Stimulated activated CD4-positive, alpha-beta T cell treated with anti-CD3 and anti-CD28 coated beads, Interleukin-15, amount 100 ng/mL, for 1 hour (primary cell): ENCODE results near the gene GRIA1.
"Not testable (repeated sequence)": the region's sequence is repeated elsewhere in the genome, so short reads cannot be mapped to it uniquely, and the experiment has no call there.

Source experiments
- DNase-seq, 2 donors: peaks; one replicate each; pipeline ENCODE4 v3.0.0-alpha.2; 2020; ENCODE audit warnings: low read depth in 1 of 2, low spot score in 1 of 2

GRIA1 gene

GRCh38 chr5:153713943-153714342 is 223.5 kb downstream of the GRIA1 start:
- DNase-seq: no peak

DNA sequence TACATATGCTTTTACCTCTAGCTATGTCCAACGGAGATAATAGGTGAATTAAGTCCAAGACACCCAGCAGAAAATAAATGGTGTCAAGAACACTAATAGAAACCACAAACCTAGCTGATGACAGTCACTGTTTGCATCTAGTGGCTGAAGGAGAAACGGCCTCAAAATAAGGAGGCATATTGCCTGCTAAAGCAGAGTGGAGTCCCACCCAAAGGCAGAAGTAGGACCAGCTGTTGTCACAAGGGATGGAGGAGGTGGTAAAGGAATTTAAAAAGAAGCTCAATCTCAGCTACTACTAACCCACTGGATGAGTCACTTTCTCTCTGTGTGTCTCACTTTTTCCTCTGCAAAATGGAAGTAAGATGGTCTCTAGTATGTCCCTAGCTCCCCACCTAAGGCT is 224.3 kb downstream of the GRIA1 start:
- no peak for DNase-seq

GRCh38 chr5:153717287-153717686 is 226.8 kb downstream of the GRIA1 start:
- DNase-seq: no peak

DNA sequence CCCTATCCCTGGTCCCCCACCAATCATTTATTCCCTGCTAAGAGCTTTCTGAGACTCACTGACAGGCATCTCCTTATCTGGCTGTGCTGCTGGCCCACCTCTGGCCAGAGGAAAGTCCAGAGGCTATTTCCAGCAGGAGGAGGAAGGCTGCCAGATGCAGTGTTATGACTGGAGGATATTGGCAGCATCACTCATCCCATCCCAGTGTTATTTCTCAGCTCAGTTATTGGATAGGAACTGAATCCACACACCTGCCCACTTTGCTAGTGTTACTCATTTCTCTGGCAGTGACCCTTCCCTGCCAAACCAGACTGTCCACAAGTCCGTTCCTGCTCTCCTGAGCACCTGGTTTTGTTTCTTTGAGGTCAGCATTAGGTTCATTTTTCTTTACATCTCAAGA is 228.2 kb downstream of the GRIA1 start:
- no peak for DNase-seq

DNA sequence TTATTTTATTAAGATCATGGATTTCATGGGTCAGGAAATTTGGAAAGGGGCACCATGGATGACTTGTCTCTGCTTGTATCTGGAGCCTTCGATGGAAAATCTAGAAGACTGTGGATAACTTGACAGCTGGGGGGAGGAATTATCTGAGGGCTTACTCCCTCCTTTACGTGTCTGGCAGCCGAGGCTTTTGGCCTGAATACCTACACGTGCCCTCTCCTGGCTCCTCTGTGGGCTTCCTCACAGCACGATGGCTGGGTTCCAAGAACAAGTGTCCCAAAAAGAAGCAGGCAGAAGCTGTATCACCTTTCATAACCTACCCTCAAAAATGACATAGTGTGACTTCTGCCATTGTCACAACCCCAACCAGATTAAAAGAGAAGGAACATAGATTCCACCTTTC is 228.9 kb downstream of the GRIA1 start:
- no peak for DNase-seq

- not testable (repeated sequence) for DNase-seq
These were observed 232.6 kb downstream of the GRIA1 start for GRCh38 chr5:153723022-153723610.

- DNase-seq: no peak
These were observed 251.6 kb downstream of the GRIA1 start for GRCh38 chr5:153742060-153742459.

DNA sequence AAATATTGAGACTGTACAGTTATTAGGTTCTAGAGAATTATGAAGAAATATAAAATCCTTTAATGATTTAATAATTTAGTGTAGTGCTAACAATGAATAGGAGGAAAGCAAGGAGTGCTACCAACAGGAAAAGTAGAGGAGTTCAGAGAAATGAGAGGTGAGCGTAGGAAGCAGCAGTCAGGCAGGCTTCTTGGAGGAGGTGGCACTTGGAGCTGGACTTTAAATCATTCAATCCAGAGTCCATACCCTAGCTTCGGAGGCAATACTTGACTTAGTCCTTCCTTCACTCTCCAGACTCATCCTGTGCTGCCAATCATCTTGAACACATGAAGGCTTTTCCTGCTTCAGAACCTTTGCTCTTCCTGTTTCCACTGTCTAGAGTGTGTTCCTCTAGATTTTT is 254.3 kb downstream of the GRIA1 start:
- no peak for DNase-seq

- DNase-seq: no peak
These were observed 255.4 kb downstream of the GRIA1 start for GRCh38 chr5:153745778-153746395.

- DNase-seq: no peak
These were observed 256.0 kb downstream of the GRIA1 start for GRCh38 chr5:153746440-153746839.

- no peak for DNase-seq
These were observed 258.4 kb downstream of the GRIA1 start for GRCh38 chr5:153748823-153749222.

- DNase-seq: no peak
These were observed 259.5 kb downstream of the GRIA1 start for GRCh38 chr5:153749960-153750359.

GRCh38 chr5:153751251-153751650 is 260.8 kb downstream of the GRIA1 start:
- no peak for DNase-seq

DNA sequence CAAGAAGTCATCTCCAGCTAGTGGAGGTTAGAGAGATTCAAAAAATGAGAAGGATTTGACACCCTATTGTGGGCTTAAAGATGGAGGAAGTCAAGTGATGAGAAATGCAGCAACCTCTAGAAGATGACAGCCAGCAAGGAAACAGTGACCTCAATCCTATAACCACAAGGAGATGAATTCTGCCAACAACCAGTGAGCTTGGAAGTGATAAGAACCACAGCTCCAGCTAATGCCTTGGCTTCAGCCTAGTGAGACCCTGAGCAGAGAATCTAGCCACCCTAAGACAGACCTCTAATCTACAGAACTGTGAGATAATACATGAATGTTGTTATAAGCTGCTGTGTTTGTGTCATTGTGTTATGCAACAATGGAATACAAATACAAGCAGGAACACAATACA is 262.4 kb downstream of the GRIA1 start:
- no peak for DNase-seq

GRCh38 chr5:153753645-153754432 is 263.4 kb downstream of the GRIA1 start:
- no peak for DNase-seq

- no peak for DNase-seq
These were observed 265.5 kb downstream of the GRIA1 start for GRCh38 chr5:153755913-153756500.

DNA sequence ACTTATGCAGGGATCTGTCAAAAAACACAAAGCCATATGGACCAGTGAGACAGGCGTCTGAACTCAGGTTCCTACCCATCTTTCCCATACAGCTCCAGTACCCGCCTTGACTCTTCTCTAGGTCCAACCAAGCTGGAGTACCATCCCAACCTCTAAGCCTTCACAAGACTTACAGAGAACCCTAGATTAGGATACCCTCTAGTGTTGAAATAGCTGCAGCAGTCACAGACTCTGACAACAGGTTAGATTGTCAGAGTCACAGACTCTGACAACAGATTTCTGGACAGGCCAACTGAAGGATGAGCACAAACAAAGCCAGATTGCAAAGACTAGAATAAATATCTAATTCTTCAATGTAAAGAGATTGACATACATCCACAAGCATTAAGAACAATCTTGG is 266.1 kb downstream of the GRIA1 start:
- no peak for DNase-seq

DNA sequence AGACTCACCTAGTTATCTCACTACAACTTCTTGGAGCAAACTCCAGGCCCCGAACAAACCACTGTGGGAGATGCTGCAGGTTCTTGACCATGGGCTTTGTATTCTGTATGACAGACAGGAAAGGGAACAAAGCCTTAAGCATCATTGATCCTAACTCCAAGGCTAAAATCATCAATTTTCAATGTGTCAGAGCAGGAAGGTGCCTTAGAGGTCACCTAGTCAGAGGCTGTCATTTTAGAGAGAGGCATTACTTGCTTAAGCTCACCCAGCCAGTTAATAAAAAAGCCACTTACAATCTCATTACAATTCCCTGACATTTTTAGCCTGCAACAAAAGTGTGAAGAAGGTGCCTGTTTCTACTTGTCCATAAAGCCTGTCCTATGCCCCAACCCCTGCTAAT is 275.5 kb downstream of the GRIA1 start:
- DNase-seq: no peak

DNA sequence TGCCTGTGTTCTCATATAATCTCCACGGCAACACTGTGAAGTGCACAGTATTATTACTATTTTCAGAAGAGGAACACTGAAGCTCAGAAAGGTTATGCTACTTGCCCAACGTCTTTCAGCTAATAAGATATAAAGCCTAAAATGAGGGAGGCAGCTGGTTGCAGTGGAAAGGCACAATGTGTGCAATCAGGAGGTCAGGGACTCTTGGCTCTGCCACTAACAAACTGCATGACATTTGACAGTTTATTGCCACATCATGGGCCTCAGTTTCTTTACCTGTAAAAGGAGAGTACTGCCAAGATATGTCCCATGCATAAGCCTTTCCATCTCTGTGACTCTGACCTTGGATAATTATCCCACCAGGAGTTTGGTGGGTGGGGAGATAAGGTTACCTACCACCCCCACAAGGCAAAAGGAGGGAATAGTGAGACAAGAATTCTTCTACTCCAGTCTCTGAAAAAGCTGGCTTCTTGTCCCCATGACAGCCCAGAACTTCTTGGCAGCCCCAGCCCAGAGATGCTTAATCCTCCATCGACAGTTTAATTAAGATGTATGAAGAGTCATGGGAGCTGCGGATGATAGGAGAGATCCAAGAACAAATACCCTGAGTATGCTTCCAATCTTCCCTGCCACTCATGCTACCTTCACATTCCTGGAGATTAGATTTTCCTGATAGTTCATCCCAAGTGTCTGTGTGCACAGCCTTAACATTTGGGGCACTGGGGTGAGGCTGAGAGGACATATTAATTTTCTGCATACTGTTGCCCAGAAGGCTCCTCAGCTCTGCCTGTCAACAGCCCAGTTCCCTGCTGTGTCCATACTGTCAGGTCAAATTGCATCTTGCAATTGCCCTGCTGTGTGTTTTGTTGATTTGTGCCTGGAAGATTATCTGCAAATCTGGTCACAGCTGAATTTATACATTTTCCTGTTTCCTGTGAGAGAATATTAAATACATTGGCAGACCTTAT is 277.0 kb downstream of the GRIA1 start:
- no peak for DNase-seq

- no peak for DNase-seq
These were observed 279.6 kb downstream of the GRIA1 start for GRCh38 chr5:153770066-153770465.

GRCh38 chr5:153774686-153775085 is 284.2 kb downstream of the GRIA1 start:
- no peak for DNase-seq
